ENCODE data around the gene PPP1R9A.

DNA sequence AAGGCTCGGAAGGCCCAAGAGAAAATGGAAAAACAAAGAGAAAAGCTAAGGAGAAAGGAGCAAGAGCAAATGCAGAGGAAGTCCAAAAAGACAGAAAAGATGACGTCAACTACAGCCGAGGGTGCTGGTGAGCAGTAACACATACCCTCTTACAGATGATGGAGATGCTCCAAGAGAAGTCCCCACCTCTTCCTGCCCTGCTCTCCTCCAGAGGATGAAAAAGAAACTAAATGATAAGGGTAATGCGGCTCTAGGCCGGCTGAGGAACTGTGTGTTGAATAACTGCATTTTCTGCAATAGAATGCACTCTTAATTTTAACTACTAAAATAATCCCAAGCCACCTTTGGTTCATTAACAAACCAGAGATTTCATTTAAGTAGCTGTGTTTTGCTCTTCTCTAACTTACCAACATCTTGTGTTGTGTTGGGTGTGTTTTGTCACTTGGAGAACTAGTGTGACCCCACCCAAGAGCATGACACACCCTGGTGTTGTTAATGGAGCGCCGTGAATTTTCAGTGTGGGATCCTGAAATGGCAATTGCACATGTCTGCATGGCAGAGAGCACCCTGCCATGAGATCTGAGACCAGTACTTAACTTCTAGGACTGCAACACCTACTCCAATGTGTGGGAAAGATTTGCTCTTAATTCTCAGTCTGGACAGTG, 382.9 kb downstream of the PPP1R9A start:
- TF ChIP-seq, protein P1, sequence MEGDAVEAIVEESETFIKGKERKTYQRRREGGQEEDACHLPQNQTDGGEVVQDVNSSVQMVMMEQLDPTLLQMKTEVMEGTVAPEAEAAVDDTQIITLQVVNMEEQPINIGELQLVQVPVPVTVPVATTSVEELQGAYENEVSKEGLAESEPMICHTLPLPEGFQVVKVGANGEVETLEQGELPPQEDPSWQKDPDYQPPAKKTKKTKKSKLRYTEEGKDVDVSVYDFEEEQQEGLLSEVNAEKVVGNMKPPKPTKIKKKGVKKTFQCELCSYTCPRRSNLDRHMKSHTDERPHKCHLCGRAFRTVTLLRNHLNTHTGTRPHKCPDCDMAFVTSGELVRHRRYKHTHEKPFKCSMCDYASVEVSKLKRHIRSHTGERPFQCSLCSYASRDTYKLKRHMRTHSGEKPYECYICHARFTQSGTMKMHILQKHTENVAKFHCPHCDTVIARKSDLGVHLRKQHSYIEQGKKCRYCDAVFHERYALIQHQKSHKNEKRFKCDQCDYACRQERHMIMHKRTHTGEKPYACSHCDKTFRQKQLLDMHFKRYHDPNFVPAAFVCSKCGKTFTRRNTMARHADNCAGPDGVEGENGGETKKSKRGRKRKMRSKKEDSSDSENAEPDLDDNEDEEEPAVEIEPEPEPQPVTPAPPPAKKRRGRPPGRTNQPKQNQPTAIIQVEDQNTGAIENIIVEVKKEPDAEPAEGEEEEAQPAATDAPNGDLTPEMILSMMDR (IDR thresholded peaks at IDR 0.05; ENCODE audit: insufficient read depth, low read length, poor library complexity, severe bottlenecking), result no peak
- no peak for TF ChIP-seq EZH2phosphoT487 (conservative IDR thresholded peaks at IDR 0.05; ENCODE audit: low read length)

Measured in SU-DHL-6 (cell line).